HG03439 (cell line): ENCODE results near the gene NOS2.

Experiments
- ATAC-seq: cut with Tn5 transposase; IDR thresholded peaks from one replicate; pipeline ENCODE4 v1.9.1; 2021; ENCODE audit warnings: mild to moderate bottlenecking, moderate library complexity; ENCODE audit not compliant: unreplicated experiment

NOS2 gene

DNA sequence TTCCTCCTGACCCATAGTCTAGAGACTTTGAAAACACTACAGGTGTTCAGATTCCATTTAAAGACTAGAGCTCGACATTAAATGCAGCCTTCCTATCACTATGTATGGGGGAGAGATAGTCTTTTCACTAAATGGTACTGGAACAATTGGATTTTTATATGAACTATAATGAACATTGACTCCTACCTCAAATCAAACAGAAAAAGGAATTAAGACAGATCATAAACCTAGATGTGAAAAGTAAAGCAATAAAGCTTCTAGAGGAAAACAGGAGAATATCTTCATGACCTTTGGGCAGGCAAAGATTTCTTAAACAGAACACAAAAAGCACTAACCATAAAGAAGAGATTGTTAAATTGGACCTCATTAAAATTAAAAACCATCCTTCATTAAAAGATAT, 18.8 kb upstream of the NOS2 start:
- no peak for ATAC-seq

- no peak for ATAC-seq
These were observed 18.2 kb upstream of the NOS2 start for GRCh38 chr17:27818401-27819105.

DNA sequence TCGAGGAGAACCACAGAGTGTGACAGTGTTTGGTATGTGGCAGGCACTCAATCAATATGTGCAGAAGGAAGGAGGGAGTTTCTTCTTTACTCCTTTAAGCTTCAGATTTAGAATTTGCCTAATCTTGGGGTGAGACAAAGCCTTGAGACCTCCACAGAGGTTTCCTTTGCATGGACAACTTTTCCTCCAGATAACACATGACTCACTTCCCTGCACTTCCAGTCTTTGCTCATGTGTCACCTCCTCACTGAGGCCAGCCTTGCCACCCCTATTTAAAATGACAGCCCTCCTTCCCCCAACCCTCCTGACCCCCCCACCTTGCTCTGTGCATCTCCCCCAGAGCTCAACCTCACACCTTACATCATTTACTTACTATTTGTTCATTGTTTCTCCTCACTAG, 17.4 kb upstream of the NOS2 start:
- ATAC-seq = no peak

DNA sequence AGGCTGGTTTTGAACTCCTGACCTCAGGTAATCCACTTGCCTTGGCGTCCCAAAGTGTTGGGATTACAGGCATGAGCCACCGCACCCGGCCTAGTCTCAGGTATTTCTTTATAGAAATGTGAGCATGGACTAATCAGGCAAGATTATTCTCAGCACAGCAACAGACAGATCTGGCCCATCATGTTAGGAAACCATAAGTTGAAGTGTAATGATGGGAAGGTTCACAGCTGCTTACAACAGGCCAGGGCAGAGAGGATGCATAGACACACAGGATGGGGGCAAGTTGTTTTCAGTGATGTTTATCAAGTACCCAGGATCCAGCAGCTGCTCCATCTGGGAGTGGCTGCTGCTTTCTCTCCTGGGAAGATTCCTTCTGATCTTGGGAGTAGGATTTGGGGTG, 16.6 kb upstream of the NOS2 start:
- no peak for ATAC-seq

GRCh38 chr17:27811961-27812360, 11.6 kb upstream of the NOS2 start:
- no peak for ATAC-seq

- no peak for ATAC-seq
These were observed 10.7 kb upstream of the NOS2 start for GRCh38 chr17:27810902-27811557.

GRCh38 chr17:27810211-27810901, 10.0 kb upstream of the NOS2 start:
- peak; percentile 35 for ATAC-seq

DNA sequence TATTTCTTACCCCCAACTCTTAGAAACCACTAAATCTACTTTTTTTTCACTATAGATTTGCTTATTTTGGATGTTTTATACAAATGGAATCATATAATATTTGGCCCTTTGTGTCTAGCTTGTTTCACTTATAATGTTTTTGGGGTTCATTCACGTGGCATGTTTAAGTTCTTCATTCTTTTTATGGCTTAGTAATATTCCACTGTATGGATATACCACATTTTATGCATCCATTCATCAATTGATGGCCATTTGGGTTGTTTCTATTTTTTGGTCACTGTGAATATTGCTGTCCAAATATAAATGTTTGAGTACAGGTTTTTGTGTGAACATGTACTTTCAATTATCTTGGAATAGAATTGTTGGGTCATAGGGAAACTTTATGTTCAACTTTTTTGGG, 9.2 kb upstream of the NOS2 start:
- ATAC-seq = no peak

GRCh38 chr17:27808628-27809027, 8.3 kb upstream of the NOS2 start:
- ATAC-seq = no peak

DNA sequence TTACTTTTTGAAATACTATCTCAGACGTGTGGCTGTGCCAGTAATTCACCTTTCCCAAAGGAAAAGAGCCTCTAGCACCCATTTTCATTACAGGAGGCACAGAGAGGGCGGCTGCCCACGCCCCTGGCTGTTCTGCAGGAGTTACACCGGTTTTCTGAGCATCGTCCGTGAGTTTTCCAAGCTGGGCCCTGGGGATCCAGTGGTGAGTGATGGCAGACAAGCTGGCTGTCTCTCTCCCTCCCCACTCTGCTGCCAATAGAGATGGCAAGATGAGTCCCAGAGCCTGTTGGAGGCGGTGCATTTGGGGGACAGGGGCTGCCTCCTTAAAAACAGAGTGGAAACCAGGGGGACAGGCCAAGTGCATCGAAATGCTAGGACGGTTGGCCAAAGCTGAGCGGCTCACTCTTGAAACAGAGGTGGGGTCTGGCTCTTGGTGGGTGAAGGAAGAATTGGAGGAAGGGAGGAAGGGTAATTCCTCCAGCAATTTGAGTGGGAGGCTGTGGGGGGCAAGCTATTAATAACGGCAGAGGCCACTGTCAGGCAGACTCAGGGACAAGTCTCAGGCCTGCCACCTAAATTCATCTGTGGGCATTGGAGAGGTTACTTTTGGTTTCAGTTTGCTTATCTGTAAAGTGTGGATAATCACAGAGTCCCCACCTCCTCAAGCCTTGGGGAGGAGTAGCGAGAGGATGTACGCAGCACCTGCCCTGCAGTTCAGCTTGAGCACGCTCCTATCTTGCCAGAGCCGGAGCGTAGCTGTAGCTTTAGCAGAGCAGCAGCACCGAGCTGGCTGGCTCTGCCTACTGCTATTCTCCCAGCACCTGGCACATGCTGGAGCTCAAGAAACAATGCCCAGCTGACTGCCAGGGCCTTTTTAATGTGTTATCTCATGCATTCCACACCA, 7.5 kb upstream of the NOS2 start:
- peak; percentile 70 for ATAC-seq

- peak; percentile 44 for ATAC-seq
These were observed 5.3 kb upstream of the NOS2 start for GRCh38 chr17:27805520-27806146.

DNA sequence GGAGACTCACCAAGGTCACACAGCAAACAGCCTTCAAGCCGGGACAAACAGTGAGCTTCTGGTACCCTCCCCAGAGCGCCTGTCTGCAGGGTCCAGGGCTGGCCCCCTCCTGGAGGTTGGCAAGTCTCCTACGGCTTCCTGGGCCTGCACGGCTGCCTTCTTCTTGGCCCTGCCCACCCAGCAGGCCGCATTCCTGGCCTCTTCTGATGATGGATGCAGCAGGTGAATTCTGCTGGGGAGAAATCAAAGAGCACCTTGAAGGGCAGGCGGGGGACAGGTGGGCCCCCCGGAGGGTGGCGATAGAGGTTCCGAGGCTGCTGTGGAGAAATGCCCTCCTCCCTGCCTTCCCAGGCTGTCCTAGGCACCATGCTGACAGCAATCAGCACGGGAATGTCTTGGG, 3.8 kb upstream of the NOS2 start:
- no peak for ATAC-seq

DNA sequence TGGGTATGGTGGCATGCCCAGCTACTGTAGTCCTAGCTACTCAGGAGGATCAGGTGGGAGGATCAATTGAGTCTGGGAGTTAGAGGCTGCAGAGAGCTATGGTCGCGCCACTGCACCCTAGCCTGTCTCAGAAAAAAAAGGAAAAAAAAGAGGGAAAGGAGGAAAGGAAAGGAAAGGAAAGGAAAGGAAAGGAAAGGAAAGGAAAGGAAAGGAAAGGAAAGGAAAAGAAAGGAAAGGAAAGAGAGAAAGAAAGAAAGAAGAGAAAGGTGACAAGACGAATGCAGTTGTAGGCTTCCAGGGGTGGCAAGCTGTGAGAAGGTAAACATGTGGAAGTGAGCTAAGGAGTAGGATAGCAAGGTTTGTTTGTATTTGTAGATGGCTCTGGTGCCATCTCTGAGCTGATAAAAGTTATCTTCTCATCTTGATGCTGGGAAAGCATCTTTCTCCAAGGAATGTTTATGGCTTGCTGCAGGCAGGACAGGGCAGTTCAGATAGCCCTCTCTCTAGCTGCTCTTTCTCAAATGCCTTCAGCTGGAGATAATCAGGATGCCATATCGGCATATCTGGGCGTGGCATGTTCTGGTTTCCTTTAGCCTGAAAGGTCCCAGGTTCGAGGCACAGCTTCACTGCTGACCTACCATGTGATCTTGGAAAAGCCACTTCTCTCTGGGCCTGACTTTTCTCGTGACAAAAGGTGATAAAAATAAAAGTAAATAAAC, 2.8 kb upstream of the NOS2 start:
- no peak for ATAC-seq

DNA sequence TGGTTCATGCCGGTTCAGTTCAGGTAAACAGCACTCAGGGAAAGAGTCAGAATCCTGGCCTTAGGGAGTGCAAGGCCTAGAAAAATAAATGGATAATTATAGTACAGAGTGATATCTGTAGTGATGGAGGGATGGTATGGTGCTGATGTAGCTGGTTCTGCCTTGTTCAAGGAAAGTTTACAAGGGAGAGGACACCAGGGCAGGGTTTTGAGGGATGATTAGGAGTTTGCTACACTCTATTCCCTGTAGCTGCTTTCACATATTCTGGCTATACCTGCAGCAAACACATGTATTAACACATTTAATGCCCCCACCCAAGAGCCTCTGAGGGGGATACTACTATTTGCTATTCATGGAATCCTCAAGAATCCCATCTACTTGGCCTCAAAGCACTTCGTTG, 1.7 kb upstream of the NOS2 start:
- no peak for ATAC-seq

GRCh38 chr17:27798376-27798775, 2.0 kb downstream of the NOS2 start:
- ATAC-seq = no peak

DNA sequence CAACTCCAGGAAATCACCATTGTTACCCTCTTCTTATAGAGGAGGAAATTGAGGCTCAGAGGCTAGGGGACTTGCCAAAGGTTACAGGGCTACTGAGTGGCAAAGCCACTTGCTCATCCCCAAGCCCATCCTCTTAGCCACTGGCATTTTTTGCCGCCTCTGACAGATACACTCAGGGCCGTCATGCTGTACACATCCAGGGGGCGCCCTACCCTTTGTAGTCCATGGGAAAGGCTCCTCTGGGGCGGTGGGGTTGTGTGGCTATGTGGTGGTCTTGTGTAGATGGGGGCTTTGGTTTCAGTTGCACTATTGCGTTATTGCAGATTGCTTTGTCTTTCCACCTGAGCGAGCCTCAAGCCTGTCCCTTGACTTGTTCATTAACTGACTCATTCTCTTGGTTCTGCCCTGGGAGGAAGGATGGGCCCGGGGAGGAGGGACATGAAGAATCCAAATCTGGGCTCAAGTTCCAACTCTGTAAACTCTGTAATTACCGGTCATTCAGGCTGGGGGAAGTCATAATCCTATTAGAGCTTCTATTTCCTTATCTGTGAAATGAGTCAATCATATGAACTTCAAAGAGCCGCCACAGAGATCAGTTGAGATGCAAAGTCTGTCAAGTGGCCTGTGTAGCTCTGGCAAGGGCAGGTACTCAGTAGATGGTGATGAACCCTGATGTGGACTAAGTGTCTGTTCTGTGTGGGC, 2.8 kb downstream of the NOS2 start:
- no peak for ATAC-seq

GRCh38 chr17:27793906-27794569, 6.3 kb downstream of the NOS2 start:
- ATAC-seq = no peak

DNA sequence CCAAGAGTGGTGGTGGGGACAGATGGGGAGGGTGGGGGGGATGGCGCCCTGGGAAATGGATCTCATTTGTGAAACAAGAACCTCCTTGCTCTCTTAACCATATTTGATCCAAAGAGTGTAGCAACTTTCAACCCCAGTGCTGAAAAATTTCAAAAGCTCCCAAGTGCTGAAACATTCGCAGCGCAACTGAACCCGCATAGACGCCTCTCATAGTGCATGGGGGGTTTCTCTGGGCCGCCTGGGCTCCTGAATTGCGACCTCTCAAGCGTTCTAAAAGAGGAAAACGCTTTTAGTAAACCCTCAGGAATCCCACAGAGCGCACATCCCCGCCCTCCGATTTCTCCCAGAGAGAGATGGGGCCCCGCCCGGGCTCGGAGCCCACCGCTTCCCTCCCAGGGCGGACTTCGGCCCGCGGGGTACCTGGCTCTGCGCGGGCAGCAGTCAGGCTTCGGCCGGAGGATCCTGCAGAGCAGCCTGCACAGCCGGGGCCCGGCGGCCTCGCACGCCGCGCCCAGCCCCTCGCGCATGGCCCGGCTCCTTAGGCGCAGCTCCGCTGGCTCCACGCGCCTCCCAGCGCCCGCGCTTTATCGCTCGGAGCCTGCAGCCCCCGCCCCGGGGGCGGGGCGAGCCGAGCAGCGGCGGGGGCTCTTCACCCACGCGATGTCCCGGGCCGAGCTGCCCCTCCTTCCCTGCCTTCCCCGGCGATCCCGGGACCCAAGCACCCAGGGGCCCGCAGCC, 7.0 kb downstream of the NOS2 start:
- ATAC-seq = no peak
